H1 (cell line): ENCODE measurements around the gene SLC7A7. TPM values are rescaled to one million over a fixed set of nuclear protein-coding genes. Genes with fewer than 3 reads are reported as not detected.

Source experiments
- CTCF ChIA-PET: fragments of 300-600 bp; sonication (Branson Sonifier 250); formaldehyde crosslinking; loops from one replicate; lab custom pipeline; 2021; ENCODE audit not compliant: partially characterized antibody; lab: Charles Lee
- POLR2A ChIA-PET: fragments of 300-600 bp; sonication (Branson Sonifier 250); formaldehyde crosslinking; loops from one replicate; lab custom pipeline; 2021; ENCODE audit warnings: inconsistent platforms; ENCODE audit not compliant: partially characterized antibody; lab: Charles Lee
- DNase-seq, 2 experiments: peaks; one replicate each; pipeline versions ENCODE4 v3.0.0 to v3.0.0-alpha.2; 2010 to 2022; ENCODE audit warnings: low spot score in 2 of 2, low read depth in 1 of 2, mixed read lengths in 1 of 2
- FAIRE-seq: peaks from 2 replicates; lab custom pipeline; 2011; peaks lifted over from hg19 to GRCh38; lab: Jason Lieb, UNC
- H2AFZ ChIP-seq: 2 replicates; pipeline ENCODE4 v1.8.1; 2012; ENCODE audit warnings: low read length, inconsistent platforms
- H2AK5ac ChIP-seq: 2 replicates; pipeline ENCODE4 v1.6.1; 2013; ENCODE audit warnings: low read depth, low read length
- H2BK120ac ChIP-seq: replicated peaks from 2 replicates; pipeline ENCODE3; 2013; ENCODE audit warnings: low read depth, low read length, inconsistent platforms
- H2BK12ac ChIP-seq: 2 replicates; pipeline ENCODE4 v1.6.1; 2013; ENCODE audit warnings: low read depth, low read length
- H2BK15ac ChIP-seq: 2 replicates; pipeline ENCODE4 v1.6.1; 2013; ENCODE audit warnings: low read length
- H2BK20ac ChIP-seq: 2 replicates; pipeline ENCODE4 v1.6.1; 2013; ENCODE audit warnings: low read length
- H2BK5ac ChIP-seq: 2 replicates; pipeline ENCODE4 v1.6.1; 2013; ENCODE audit warnings: low read depth, low read length
- H3K14ac ChIP-seq: 2 replicates; pipeline ENCODE4 v1.6.1; 2013; ENCODE audit warnings: inconsistent platforms; ENCODE audit not compliant: insufficient read length
- H3K18ac ChIP-seq: 2 replicates; pipeline ENCODE4 v1.6.1; 2013; ENCODE audit warnings: low read length; ENCODE audit errors: extremely low read depth
- H3K23ac ChIP-seq: 2 replicates; pipeline ENCODE4 v1.6.1; 2013; ENCODE audit warnings: inconsistent platforms; ENCODE audit not compliant: insufficient read length
- H3K23me2 ChIP-seq: 2 replicates; pipeline ENCODE4 v1.6.1; 2013; ENCODE audit warnings: low read depth, low read length
- H3K27ac ChIP-seq: 2 replicates; pipeline ENCODE4 v1.6.1; 2011; ENCODE audit warnings: low read depth, low read length, inconsistent platforms
- H3K27me3 ChIP-seq, 4 experiments: replicated peaks in 1 of 4; 1 replicate in 1 of 4; 2 replicates in 3 of 4; pipeline versions ENCODE4 v1.6.1 to v1.8.1; 2011 to 2013; ENCODE audit warnings: low read length in 3 of 4, mild to moderate bottlenecking in 3 of 4, inconsistent platforms in 2 of 4, mixed read lengths in 2 of 4, moderate library complexity in 1 of 4; ENCODE audit not compliant: control insufficient read depth in 3 of 4, insufficient read depth in 3 of 4; ENCODE audit errors: extremely low read depth in 1 of 4
- H3K36me3 ChIP-seq, 4 experiments: 2 replicates each; pipeline versions ENCODE4 v1.6.1 to v1.8.1; 2011 to 2013; ENCODE audit warnings: mild to moderate bottlenecking in 4 of 4, low read length in 3 of 4, moderate library complexity in 2 of 4, control low read depth in 1 of 4, inconsistent platforms in 1 of 4; ENCODE audit not compliant: insufficient read depth in 4 of 4, control insufficient read depth in 2 of 4
- H3K4ac ChIP-seq: replicated peaks from 2 replicates; pipeline ENCODE3; 2013; ENCODE audit warnings: low read length, low read depth, mixed read lengths, inconsistent platforms; ENCODE audit not compliant: insufficient read length
- H3K4me1 ChIP-seq, 4 experiments: replicated peaks in 1 of 4; 1 replicate in 1 of 4; 2 replicates in 3 of 4; pipeline versions ENCODE4 v1.6.1 to v1.8.1; 2011 to 2013; ENCODE audit warnings: low read length in 3 of 4, inconsistent platforms in 2 of 4, mixed read lengths in 1 of 4; ENCODE audit not compliant: insufficient read depth in 4 of 4, control insufficient read depth in 3 of 4
- H3K4me2 ChIP-seq, 2 experiments: 2 replicates each; pipeline versions ENCODE4 v1.6.1 to v1.8.1; 2011 to 2013; ENCODE audit warnings: low read depth in 2 of 2, low read length in 2 of 2, control low read depth in 1 of 2, inconsistent platforms in 1 of 2, mild to moderate bottlenecking in 1 of 2; ENCODE audit not compliant: insufficient read depth in 1 of 2
- H3K4me3 ChIP-seq, 4 experiments: fragments of 200-600, 300-600 bp in 1 of 4; sonication (generic), shearing (Covaris generic), sonication (Bioruptor Twin) in 1 of 4; 2 replicates each; pipeline versions ENCODE4 v1.5.1 to v1.8.1; 2011 to 2016; ENCODE audit warnings: low read length in 4 of 4, low read depth in 3 of 4, control low read depth in 2 of 4, inconsistent platforms in 2 of 4, mild to moderate bottlenecking in 2 of 4, mixed read lengths in 1 of 4, moderate library complexity in 1 of 4; ENCODE audit not compliant: insufficient read depth in 2 of 4; ENCODE audit errors: extremely low read depth in 1 of 4
- H3K56ac ChIP-seq: replicated peaks from 2 replicates; pipeline ENCODE3; 2013; ENCODE audit warnings: low read depth, mild to moderate bottlenecking, mixed read lengths, low read length, inconsistent platforms; ENCODE audit not compliant: insufficient read length
- H3K79me1 ChIP-seq: 2 replicates; pipeline ENCODE4 v1.6.1; 2013; ENCODE audit warnings: low read depth, low read length, control low read depth
- H3K79me2 ChIP-seq, 2 experiments: 2 replicates each; pipeline versions ENCODE4 v1.6.1 to v1.8.1; 2012 to 2013; ENCODE audit warnings: low read length in 2 of 2, mild to moderate bottlenecking in 2 of 2, inconsistent platforms in 1 of 2; ENCODE audit not compliant: insufficient read depth in 2 of 2, control insufficient read depth in 1 of 2
- H3K9ac ChIP-seq, 4 experiments: replicated peaks in 1 of 4; 1 replicate in 1 of 4; 2 replicates in 3 of 4; pipeline versions ENCODE4 v1.6.1 to v1.8.1; 2011 to 2013; ENCODE audit warnings: low read depth in 3 of 4, low read length in 3 of 4, control low read depth in 2 of 4, mild to moderate bottlenecking in 2 of 4, moderate library complexity in 2 of 4, inconsistent platforms in 1 of 4; ENCODE audit errors: extremely low read depth in 1 of 4
- H3K9me3 ChIP-seq, 2 experiments: 2 replicates each; pipeline versions ENCODE4 v1.6.1 to v1.8.1; 2012 to 2013; ENCODE audit warnings: mild to moderate bottlenecking in 2 of 2, moderate library complexity in 2 of 2, control low read depth in 1 of 2, inconsistent platforms in 1 of 2, low read depth in 1 of 2, low read length in 1 of 2, mixed read lengths in 1 of 2; ENCODE audit not compliant: insufficient read depth in 2 of 2
- H4K20me1 ChIP-seq, 2 experiments: replicated peaks in 1 of 2; 2 replicates each; pipeline versions ENCODE3 to v1.8.1; 2011 to 2013; ENCODE audit warnings: inconsistent platforms in 2 of 2, low read length in 2 of 2, mild to moderate bottlenecking in 1 of 2; ENCODE audit not compliant: insufficient read depth in 2 of 2, control insufficient read depth in 1 of 2
- H4K5ac ChIP-seq: 2 replicates; pipeline ENCODE4 v1.6.1; 2013; ENCODE audit warnings: low read length, low read depth, mixed read lengths, inconsistent platforms; ENCODE audit not compliant: insufficient read length
- H4K8ac ChIP-seq: 2 replicates; pipeline ENCODE4 v1.8.0; 2013; ENCODE audit warnings: mild to moderate bottlenecking, moderate library complexity, low read length, inconsistent platforms; ENCODE audit not compliant: insufficient read depth; ENCODE audit errors: extremely low read depth
- H4K91ac ChIP-seq: replicated peaks from 2 replicates; pipeline ENCODE3; 2013; ENCODE audit warnings: low read length, mixed read lengths, inconsistent platforms; ENCODE audit not compliant: insufficient read length
- CBX8 ChIP-seq: fragments of 300-800, 300-1000 bp; sonication (generic); IDR thresholded peaks from 2 replicates; pipeline ENCODE4 v1.7.1; 2016; ENCODE audit warnings: low read depth, low read length, borderline replicate concordance
- CEBPB ChIP-seq: IDR thresholded peaks from 2 replicates; pipeline ENCODE4 v1.6.1; 2012; ENCODE audit warnings: low read depth, low read length
- WGBS, 2 experiments: shearing (Covaris generic) in 1 of 2; methylation state at CpG; one replicate each; pipeline versions ENCODE4 v1.1.6 to v1.1.7; 2013 to 2015; ENCODE audit warnings: low lambda C conversion rate in 2 of 2, mixed read lengths in 2 of 2, inconsistent platforms in 1 of 2, low coverage in 1 of 2, missing lambda C conversion rate in 1 of 2; ENCODE audit not compliant: insufficient replicate concordance in 2 of 2, insufficient coverage in 1 of 2, insufficient read length in 1 of 2; ENCODE audit errors: extremely low coverage in 1 of 2, missing lambda C conversion rate in 1 of 2; 5-methylcytosine and 5-hydroxymethylcytosine counted together
- long read RNA-seq, 2 experiments: library from RNA in 1 of 2; library from capped mRNA in 1 of 2; stranded (forward); transcript quantifications; one replicate each; pipeline ENCODE4 v2.0.0, GENCODE V29; 2021; ENCODE audit warnings: inconsistent platforms in 1 of 2
- polyA minus RNA-seq, 3 experiments: library from RNA; depleted of rRNA, polyadenylated mRNA; stranded (reverse); fragments of >200 nt; gene quantifications; 1 replicate in 2 of 3; 2 replicates in 1 of 3; pipeline ENCODE4 v1.2.3, GENCODE V29; 2011
- polyA plus RNA-seq, 7 experiments: library from polyadenylated mRNA; depleted of rRNA in 3 of 7; stranded (reverse) in 5 of 7; unstranded in 2 of 7; fragments of >200 nt in 5 of 7; fragments of 200-250 nt in 2 of 7; gene quantifications; 1 replicate in 5 of 7; 2 replicates in 1 of 7; 4 replicates in 1 of 7; pipeline versions ENCODE4 v1.2.1 to v1.2.3, GENCODE V29; 2011 to 2013; ENCODE audit warnings: missing spikeins in 2 of 7, mixed read lengths in 2 of 7
- total RNA-seq: library from RNA; stranded (reverse); fragmentation: NEBNext Ultra II Directional; extraction: Animal tissue kit (Norgen Biotek cat#: 25700); gene quantifications from 2 replicates; pipeline ENCODE4 v1.2.1, GENCODE V29; 2021

Gene SLC7A7
- 5.8 and 6.3 TPM in 2 replicates for total RNA-seq
- 14.9 and 15.0 TPM in 2 replicates for polyA plus RNA-seq (2011; rRNA removed)
- 10.3 TPM for polyA plus RNA-seq (2011; cell fraction: cytosol; rRNA removed)
- 8.1 TPM for polyA plus RNA-seq (2011; cell fraction: nucleus; rRNA removed)
- polyA plus RNA-seq (2012, experiment 1 of 2) = 5.0 to 6.8 TPM (median 5.6 TPM) in 4 replicates
- polyA plus RNA-seq (2012, experiment 2 of 2) = 4.1 TPM
- 7.1 TPM for polyA plus RNA-seq (2013, experiment 1 of 2)
- polyA plus RNA-seq (2013, experiment 2 of 2) = 7.1 TPM
- 11.7 and 13.5 TPM in 2 replicates for polyA minus RNA-seq (2011; rRNA and poly(A)+ RNA removed)
- polyA minus RNA-seq (2011; cell fraction: cytosol; rRNA and poly(A)+ RNA removed) = 3.2 TPM
- 5.0 TPM for polyA minus RNA-seq (2011; cell fraction: nucleus; rRNA and poly(A)+ RNA removed)
- long read RNA-seq, experiment 1, partial matches to known transcripts = 1 of 3 reads
- long read RNA-seq, experiment 1, other reads (novel, unspliced or antisense) = 1 of 3 reads
- long read RNA-seq, experiment 2, partial matches to known transcripts = 0 of 5 reads
- long read RNA-seq, experiment 2, other reads (novel, unspliced or antisense) = 2 of 5 reads

- Histone ChIP-seq H3K56ac (no peak within 1 kb of the TSS), H4K20me1 (no peaks in the 10 kb centered on the region), H4K5ac (no peak within 1 kb of the TSS), H4K8ac (no peak within 1 kb of the TSS), H3K23me2 (peaks cover 4% of the 10 kb centered on the region; the same call in 1 of the 2 replicates), H3K23ac (no peak within 1 kb of the TSS), H3K4me3 (no peak within 1 kb of the TSS), H3K4me2 (peak within 1 kb of the TSS; percentile 3 to 11; a peak in 3 of 4 replicates), H2BK5ac (peak within 1 kb of the TSS; percentile 4; the same call in 1 of the 2 replicates), H3K14ac (no peak within 1 kb of the TSS), H3K9me3 (no peaks in the 10 kb centered on the region), H2AK5ac (0 out of 2 replicates have a peak within 1 kb of the TSS, but pooled peaks have one; percentile 25), H3K4ac (no peak within 1 kb of the TSS), H2BK20ac (peak within 1 kb of the TSS; percentile 73), H3K79me2 (no peaks in the 10 kb centered on the region), H2BK12ac (peak within 1 kb of the TSS; percentile 65; the same call in 1 of the 2 replicates), H3K27me3 (no peaks in the 10 kb centered on the region), H3K4me1 (peaks cover 13 to 29% (median 20%) of the 10 kb centered on the region in 4 experiments), H3K18ac (peak within 1 kb of the TSS; percentile 62; the same call in 1 of the 2 replicates), H3K27ac (0 out of 2 replicates have a peak within 1 kb of the TSS, but pooled peaks have one; percentile 11), H2BK15ac (peak within 1 kb of the TSS; percentile 48; the same call in 1 of the 2 replicates)
- FAIRE-seq = no peak
- WGBS, 2 experiments = 77% methylated on average over 10 of the region's 10 CpGs; no CpG with 5 or more reads in 1 of the 2 experiments
- POLR2A ChIA-PET = interaction anchor here (0.8 to 2.7 kb wide), 5 partner anchors 7 to 341 kb away, joined by 3 to 20 read pairs (median 3); no protein-coding TSS in a partner anchor
- CTCF ChIA-PET = interaction anchor here (0.5 to 53.1 kb wide), 10 partner anchors 9 to 245 kb away, joined by 3 to 1562 read pairs (median 3); partner anchors contain the start of genes LRP10, MMP14 and REM2
- peak; percentile 37; the same call in 1 of the 2 replicates for TF ChIP-seq CEBPB
- TF ChIP-seq CBX8 = no peak
- TF ChIP-seq, all 59 proteins: peak for 1
- Histone ChIP-seq H3K36me3 (no peaks in the 10 kb centered on the region), H3K79me1 (no peaks in the 10 kb centered on the region), H4K91ac (peak within 1 kb of the TSS; percentile 6), H2AFZ (peak within 1 kb of the TSS; percentile 90), H3K9ac (peak within 1 kb of the TSS in 2 of 4 experiments; percentile 3 to 7; a peak in 2 of 7 replicates), H2BK120ac (no peak within 1 kb of the TSS)
- no peak for DNase-seq
These were observed at the start of gene SLC7A7 for GRCh38 chr14:22814941-22815713. Gene SLC7A7 (minus strand): TSS chr14:22815435. CDS start chr14:22813398, 2,037 bp downstream.
